NB4 (cell line): Measurements from ENCODE around the gene TMC6.

Source experiments
- CTCF ChIP-seq: IDR thresholded peaks from one replicate; pipeline ENCODE4 v1.5.1; 2012; ENCODE audit warnings: low read depth, low read length
- MAX ChIP-seq: IDR thresholded peaks from 2 replicates; pipeline ENCODE4 v1.6.1; 2011; ENCODE audit warnings: low read depth, low read length
- POLR2A ChIP-seq: IDR thresholded peaks from 2 replicates; pipeline ENCODE4 v1.6.1; 2011; ENCODE audit warnings: mild to moderate bottlenecking; ENCODE audit not compliant: insufficient read length; ENCODE audit errors: extremely low read depth

GRCh38 chr17:78064708-78065107, 63.8 kb downstream of the TMC6 start:
- TF ChIP-seq CTCF (no peak), MAX (no peak), POLR2A (no peak)
